RCC 7860 (cell line): ENCODE data around the gene RPS6KA1.

Source experiments
- DNase-seq: peaks from one replicate; pipeline ENCODE4 v3.0.0-alpha.2; 2015; ENCODE audit warnings: low spot score
- FAIRE-seq: peaks from 2 replicates; lab custom pipeline; 2012; peaks lifted over from hg19 to GRCh38; lab: Jason Lieb, UNC

The RPS6KA1 gene

DNA sequence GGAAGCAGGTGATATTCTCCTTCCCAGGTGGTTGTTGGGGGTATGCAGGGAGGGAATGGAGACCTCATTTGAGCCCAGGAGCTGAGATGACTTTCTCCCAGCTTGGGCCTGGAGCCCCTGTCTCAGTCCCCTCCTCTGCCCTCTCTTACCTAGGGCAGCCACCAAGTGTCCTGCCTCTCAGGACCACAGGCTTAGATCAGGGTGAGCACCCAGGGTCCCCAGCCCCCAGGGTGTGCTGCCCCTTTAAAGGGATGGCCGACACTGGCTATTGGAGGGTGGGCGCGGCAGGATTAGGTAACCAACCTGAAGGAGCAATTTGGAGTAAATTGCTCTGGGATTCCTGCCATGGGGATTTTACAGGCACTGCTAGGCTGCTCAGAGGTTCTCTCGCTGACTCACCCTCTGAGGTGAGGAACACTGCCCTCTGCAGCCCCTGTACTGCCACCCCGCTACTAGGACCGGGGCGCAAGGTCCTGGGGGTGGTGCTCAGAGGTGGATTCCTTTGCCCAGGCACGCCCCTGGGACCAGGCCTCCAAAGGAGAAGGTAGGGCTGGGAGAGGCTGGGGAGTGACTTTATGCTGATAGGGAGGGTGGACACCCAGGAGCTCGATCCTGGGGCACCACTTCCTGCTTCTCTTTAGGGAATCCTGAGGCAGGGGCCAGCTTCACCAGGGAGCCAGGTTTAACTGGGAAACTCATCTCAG, 1.5 kb downstream of the RPS6KA1 start:
- FAIRE-seq (peak; percentile 82), DNase-seq (peak; percentile 81)

DNA sequence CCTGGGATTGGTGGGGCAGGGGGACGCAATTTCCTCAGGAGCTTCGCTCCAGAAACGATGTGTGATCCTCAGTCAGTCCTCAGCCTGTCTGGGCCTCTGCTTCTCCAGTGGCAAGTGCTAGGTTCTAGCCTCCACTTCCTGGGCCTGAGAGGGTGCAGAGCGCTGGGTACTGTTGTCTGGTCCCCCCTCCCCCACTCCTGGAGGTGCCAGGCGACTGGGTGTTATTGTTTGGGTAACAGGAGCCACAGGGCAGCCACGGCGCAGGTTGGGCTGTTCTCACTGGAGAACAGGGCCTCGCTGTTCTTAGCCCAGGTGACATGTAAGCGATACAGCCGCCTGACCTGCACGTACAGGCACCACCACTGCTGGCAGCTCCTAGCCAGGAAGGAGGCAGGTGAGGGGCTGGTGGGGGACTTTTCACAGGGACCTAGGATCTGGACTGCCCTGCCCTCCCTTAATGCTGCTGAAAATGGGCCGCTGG, 2.1 kb downstream of the RPS6KA1 start:
- DNase-seq (no peak), FAIRE-seq (no peak)

DNA sequence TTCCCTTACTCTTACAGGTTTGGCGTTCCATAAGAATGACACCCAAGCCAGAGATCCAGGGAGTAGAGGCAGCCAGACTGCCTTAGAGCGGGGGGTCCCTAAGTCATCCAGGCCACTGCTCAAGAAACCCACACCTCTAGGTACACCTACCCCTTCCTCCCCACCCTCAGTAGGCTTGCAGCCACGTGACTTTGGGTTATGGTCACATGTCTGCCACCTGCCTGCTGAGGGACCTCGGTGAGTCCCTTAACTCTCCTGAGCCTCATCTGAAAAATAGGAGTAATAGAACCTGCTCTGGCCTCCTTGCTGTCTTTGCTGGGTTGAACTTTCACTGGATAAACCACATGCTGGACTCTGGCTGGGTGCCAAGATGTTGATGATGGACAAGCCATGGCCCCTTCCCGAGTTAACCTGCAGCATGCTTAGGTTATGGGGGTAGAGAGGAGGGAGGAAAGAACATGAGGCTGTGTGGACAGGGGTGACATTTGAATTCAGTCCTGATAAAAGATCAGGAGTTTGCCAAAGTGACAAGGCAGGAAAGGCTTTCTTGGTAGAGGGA, 4.5 kb downstream of the RPS6KA1 start:
- DNase-seq: no peak
- FAIRE-seq: no peak

DNA sequence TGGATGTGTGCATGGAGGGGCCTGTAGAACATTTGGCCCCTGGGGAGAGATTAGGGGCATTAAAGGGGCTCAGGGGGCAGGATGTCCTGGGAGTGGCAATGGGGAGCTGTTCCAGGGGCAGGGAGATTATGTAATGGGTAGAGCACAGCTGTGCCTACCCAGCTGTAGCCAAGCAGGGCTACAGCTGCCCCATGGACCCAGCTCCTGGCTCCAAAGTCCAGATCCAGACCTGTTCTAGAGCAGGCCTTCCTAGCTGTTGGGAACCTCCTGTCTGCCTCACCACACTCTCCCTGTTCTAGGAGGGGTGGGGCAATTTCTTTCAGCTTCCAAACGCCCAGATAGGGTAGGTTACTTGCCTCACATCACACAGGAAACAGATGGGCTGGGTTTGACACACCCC, 5.6 kb downstream of the RPS6KA1 start:
- no peak for DNase-seq
- FAIRE-seq: no peak

DNA sequence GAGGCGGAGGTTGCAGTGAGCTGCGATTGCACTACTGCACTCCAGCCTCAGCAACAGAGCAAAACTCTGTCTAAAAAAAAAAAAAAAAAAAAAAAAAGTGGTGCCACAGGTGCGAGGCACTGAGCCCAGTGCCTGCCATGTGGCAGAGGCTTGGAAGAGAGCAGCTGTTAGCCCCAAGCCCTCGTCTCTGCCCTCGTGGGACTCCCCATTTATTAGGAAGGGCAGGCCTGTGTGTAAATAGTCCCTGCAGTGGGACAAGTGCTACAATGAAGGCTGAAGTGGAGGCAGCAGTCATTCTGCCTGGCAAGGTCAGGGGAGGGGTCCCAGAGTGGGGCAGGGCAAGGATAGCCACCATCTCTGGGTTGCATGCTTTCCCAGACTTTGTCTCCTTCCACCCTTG, 6.5 kb downstream of the RPS6KA1 start:
- FAIRE-seq (no peak), DNase-seq (no peak)

DNA sequence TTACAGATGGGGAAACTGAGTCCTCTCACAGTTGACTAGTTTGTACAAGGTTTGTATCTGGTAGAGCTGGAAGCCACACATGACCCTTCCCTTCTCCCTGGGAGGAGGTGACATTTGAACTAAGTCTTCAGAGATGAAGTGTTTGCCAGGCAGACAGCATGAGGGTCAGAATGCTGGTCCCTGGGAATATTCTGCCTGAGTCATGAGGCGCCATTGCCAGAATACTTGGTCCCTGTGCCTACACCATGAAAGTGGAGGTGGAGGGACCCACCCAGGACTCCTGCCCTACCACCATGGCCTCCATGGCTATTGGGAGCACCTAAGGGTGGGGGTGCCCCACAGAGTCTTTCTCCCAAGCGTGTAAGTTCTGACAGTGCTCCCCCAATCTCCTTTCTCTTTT, 7.0 kb downstream of the RPS6KA1 start:
- DNase-seq (no peak), FAIRE-seq (no peak)

DNA sequence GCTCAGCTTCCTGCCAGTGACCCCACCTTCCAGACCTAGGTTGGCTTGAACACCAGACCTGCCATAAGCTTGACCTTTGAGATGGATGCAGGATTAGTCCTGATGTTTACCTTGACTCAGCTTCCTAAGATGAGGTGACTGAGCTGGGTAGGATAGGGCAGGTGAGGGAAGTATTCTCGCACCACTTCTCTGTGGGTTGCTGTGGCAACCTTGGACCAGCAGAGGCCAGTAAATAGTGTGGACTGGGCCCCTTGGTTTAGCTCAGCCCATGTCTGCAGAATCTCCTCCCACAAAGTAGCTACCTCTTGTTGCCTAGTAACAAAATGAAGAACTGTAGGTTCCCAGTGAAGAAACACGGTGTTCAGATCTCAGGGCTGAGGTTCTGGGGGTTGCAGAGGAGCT, 8.4 kb downstream of the RPS6KA1 start:
- FAIRE-seq (no peak), DNase-seq (peak; percentile 24)

DNA sequence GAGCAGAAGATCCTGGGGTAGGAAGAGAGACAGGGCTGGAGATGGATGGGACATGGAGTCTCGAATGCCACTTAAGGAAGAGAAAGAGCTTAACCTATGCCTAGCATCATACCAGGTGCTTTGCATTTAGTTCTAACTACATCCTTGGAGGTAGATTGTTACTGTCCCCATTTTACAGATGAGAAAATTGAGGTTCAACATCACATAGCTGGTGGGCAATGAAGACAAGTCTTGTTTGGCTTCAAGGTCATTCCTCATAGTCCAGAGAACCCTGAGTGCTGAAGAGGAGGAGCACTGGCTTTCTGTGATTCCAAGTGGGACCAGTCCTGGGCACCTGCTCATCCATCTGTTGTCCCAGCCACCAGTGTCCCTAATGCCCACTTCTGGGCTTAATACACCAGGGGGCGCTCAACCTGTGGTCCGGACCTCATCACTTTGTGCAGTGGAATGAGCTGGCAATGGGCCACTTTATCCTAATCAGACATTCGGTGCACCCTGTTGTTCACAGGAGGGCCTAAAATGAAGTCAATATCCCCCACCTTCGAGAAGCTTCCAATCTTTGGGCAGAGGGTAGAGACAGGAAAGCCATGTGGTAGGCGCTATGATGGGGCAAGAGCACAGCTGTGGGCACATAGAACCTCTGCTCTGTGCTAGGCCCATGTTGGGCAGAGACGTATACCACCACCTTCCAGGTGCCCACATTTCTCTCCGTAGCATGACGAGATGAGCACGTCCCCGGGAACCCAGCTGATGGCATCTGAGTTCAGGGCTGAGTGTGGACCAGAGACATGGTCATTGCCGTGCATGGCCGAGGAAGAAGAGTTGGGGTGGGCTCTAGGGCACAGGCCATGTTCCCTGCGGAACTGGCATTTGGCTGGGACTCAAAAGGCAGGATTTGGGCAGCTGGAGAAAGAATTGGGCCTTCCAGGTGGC, 9.2 kb downstream of the RPS6KA1 start:
- peak; percentile 37 for DNase-seq
- no peak for FAIRE-seq

DNA sequence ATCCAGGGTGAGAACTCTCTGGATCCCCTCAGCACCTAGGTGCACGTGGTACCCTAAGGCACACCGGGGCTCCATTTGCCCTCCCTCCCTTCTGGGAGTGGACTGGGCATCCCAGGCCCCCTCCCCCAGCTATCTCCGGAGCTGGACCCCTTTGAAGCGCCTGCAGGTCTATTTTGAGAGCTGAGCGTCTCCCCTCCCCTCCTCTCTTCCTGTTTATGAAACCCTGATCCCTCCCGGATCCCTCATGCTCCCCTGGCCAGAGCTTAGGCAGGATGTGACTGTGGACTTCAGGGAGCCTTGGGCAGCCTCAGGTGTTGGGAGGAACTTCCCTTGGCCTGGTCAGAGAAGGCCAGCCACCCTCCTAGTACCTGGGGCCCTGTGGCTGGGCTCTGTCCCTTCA, 10.2 kb downstream of the RPS6KA1 start:
- FAIRE-seq (no peak), DNase-seq (no peak)

DNA sequence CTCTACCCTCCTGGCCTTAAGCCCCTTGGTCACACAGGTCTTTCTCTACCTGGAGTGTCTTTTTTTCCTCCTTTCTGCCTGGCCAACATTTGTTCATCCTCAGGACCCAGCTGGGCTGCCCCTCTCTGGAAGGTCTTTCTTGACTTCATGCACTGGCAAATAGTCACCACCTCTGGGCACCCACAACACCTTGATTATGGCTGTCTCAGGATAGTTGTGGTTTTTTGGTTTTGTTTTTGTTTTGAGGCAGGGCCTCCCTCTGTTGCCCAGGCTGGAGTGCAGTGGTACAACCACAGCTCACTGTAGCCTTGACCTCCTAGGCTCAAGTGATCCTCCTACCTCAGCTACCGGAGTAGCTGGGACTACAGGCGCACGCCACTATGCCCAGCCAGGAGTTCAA, 10.8 kb downstream of the RPS6KA1 start:
- FAIRE-seq: no peak
- no peak for DNase-seq

DNA sequence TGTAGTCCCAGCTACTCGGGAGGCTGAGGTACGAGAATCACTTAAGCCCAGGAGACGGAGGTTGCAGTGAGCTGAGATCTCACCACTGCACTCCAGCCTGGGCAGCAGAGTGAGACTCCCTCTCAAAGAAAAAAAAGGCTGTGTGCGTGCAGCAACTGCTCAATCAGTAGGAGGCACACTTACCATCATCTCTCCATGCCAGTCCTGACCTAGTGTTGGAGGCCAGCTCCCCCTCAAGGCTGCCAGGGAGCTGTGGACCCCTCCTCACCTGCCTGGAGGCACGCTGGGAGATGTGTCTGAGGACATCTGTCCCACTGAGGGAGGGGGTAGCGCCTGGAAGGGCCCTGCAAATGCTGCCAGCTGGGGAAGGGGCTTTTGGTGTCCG, 11.9 kb downstream of the RPS6KA1 start:
- DNase-seq: no peak
- FAIRE-seq: no peak

DNA sequence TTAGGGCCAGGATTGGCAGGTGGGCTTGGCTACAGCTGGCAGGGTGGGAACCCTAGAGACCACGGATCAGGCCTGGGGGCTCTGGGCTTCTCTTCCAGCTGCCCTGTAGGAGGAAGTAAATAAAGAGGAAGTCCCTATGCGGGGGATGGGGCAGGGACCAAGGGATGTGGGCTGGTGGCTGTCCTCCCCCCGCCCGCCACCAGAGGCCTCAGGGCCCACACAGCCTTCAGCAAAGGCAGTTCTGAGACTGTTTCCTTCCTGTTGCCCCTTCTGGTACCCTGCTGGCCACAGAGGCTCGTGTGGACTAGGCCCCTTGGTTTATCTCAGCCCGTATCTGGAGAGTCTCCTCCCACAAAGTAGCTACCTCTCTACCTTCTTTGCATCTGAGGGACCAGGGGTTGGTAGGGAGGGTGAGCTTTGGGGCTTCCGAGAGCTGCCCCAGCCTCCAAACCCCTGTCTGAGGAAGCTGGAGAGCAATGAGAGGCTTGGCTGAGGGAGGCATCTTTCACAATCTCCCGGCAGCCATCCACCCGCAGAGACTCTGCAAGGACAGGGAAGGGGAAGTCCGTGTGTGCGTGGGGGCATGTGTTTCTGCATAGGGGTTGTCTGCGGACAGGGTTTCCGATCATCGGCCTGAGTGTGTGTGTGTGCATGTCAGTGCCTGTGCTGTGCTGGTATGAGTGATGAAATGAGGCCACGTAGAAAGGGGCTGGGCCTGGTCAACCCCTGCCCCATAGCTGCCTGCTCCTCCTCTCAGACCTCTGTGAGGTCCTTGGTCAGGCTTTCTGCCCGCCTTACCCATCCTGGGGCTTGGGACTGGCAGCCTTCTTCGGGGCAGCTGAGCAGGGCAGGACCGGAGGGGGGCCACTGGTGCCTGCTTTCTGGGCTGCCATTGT, 12.5 kb downstream of the RPS6KA1 start:
- FAIRE-seq (no peak), DNase-seq (no peak)

DNA sequence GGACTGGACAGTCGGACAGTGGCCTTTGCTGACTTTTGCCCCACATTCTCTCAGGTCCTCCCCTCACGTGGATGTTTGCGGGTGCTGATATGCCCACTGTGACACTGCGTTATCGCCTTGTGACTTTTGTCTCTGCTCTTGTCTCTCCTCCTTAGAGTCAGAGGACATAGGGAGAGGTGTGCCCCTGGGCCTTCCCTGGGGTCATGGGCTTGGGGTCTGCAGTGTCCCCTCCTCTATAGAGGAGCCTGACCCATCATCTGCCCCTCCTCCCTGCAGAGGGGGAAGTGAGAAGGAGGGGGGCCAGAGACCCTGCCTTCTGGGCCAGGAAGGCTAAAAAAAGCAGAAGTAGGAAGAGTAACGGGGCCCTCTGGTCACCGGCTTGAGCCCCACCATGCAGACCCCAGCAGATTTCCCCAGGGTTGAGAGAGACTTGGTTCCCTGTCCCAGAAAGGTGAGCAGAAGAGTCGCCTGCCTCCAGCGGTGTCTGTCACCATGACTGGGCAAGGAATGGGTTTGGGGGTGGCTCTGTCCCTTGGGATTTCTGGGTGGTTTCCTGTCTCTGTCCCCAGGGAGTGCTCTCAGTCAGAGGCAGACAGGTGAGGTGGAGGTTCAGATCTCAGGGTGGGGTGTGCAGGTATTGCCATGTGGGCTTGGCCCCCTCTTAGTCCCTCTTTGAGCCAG, 13.3 kb downstream of the RPS6KA1 start:
- no peak for FAIRE-seq

DNA sequence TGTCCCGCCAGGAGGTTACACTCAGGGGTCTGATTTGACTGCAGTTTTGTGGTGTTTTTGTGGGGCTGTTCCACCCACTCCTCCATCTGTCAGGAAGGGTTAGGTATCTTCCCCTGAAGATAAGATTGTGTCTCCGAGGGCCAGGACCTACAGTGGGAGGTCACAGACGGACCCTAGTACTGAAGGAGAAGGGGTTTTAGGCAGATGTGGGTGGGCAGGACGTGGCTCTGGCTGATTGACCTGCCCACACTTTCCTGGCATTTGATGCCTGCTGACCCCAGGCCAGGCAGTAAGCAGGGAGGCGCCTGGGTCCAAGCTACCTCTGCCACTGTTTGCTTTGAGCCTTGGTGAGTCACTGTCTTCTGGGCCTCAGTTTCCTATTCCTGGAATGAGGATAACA, 13.9 kb downstream of the RPS6KA1 start:
- FAIRE-seq (no peak), DNase-seq (no peak)

More for the DNA sequence above, 13.3 kb downstream of the RPS6KA1 start:
- DNase-seq: no peak

DNA sequence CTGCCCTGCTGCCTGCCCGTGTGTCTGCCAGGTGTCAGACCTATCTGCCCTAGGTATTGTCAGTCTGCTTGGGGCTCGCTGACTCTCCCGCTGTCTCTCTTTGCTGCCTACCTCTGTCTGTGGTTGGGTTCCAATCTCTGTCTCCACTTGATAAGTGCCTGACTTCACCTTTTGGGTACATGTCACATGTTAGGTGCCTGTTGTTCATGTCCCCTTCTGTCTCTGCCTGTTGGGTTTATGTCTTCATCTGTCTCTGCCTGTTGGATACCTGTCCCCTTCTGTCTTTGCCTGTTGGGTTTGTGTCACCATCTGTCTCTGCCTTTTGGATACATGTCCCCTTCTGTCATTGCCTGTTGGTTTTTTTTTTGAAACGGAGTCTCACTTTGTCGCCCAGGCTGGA, 14.6 kb downstream of the RPS6KA1 start:
- FAIRE-seq (no peak), DNase-seq (no peak)

DNA sequence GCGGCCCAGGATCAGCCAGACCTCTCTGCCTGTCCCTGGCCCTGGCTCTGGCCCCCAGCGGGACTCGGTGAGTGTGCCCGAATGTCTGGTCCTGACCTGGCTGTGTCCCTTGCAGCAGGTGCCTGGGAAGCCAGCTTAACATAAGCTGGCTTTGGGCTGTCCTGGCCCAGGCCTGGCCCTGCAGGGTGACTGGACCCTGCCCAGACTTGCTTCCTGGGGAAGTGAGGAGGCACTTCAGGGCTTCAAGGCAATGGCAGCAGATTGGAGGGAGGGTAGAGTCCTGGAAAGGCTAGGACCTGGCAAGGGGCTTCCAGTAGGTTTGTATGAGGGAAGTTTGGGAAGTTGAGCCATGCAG, 16.4 kb downstream of the RPS6KA1 start:
- FAIRE-seq (no peak), DNase-seq (no peak)

DNA sequence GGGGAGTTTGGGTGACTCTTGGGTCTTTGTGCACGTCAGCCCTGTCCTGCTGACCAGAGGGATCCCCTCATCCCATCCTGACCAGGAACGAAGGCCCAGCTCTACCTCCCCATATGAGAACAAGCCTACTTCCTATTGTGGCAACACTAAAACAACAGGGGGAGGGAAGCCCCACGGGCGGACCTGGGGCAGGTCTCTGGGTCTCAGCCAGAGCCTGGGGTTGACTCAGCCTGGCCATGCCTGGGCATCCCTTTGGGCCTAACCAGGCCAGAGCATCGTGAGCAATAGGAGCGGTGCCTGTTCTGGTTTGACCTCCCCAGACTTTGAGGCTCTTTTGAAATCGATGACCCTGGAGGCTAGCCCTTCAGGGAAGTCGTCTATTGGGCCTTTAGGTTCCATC, 16.8 kb downstream of the RPS6KA1 start:
- no peak for FAIRE-seq
- no peak for DNase-seq

DNA sequence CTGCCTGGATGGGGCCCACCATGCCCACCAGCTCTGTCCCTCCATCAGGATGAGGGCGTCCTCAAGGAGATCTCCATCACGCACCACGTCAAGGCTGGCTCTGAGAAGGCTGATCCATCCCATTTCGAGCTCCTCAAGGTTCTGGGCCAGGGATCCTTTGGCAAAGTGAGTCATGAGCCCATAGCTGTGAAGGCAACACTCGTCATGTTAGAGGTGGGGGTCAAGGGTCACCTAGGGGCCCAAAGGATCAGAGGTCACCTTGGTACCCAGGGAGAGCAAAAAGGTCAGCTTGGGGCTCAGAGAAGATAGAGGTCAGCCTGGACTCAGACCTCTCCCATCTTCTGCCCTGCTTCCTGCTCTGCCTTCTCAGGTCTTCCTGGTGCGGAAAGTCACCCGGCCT, 17.3 kb downstream of the RPS6KA1 start:
- FAIRE-seq (no peak), DNase-seq (no peak)

DNA sequence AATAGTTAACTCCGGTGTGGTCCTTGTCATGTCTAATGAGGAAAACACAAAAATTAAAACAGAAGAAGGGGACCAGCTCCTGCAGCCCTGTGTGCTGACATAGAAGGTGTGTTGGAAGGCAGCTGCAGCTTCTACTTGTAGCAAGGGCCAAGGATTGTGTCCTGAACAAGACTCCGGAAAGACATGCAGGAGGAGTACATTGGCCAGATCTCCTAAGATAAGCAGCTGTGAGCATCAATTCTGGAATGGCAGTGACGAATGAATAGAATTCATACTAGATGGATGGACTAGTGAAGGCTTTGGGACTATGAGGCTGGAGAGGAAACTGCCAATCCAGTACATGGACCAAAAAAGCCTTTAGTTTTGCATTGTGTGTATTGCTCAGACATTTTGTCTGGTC, 19.3 kb downstream of the RPS6KA1 start:
- DNase-seq: no peak
- no peak for FAIRE-seq

DNA sequence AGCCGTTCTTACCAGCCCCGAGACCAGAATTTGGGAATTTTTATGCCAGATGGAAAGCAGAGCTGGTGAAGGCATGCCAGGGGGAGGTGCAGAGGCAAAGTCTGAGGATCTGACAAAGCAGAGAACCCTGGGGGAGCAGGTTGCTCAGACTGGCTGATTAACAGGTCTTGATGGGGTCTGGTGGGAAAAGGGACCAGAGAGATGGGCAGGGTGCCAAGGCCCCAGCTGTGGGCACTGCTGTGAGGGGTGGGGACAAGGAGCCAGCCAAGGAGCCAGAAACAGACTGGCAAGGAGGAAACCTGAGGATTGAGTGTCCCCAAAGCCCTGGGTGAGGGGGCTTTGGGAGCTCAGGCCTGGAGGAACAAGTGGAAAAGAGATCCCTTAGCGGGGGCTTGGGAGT, 21.4 kb downstream of the RPS6KA1 start:
- FAIRE-seq (no peak), DNase-seq (no peak)
